Fibroblast of lung (primary cell): Measurements from ENCODE around the gene GNAI1. TPM values are rescaled to one million over a fixed set of nuclear protein-coding genes. Genes with fewer than 3 reads are reported as not detected.

ENCODE experiments used
- DNase-seq, 2 donors: peaks; one replicate each; pipeline versions ENCODE4 v3.0.0 to v3.0.0-alpha.2; 2010; ENCODE audit warnings: low read depth in 2 of 2
- H2AFZ ChIP-seq: 2 replicates; pipeline ENCODE4 v1.5.1; 2012; ENCODE audit warnings: low read length, control low read depth, inconsistent platforms
- H3K27ac ChIP-seq: 2 replicates; pipeline ENCODE4 v1.5.1; 2011; ENCODE audit warnings: low read length, control low read depth; ENCODE audit not compliant: insufficient read depth
- H3K27me3 ChIP-seq: 2 replicates; pipeline ENCODE4 v1.5.1; 2011; ENCODE audit warnings: mild to moderate bottlenecking, low read length; ENCODE audit not compliant: control insufficient read depth, insufficient read depth
- H3K36me3 ChIP-seq: 2 replicates; pipeline ENCODE4 v1.5.1; 2011; ENCODE audit warnings: low read length; ENCODE audit not compliant: control insufficient read depth, insufficient read depth
- H3K4me1 ChIP-seq: 2 replicates; pipeline ENCODE4 v1.5.1; 2011; ENCODE audit warnings: low read length; ENCODE audit not compliant: control insufficient read depth, insufficient read depth; ENCODE audit errors: extremely low read depth
- H3K4me2 ChIP-seq: 2 replicates; pipeline ENCODE4 v1.5.1; 2011; ENCODE audit warnings: low read length, control low read depth; ENCODE audit not compliant: insufficient read depth; ENCODE audit errors: extremely low read depth
- H3K4me3 ChIP-seq, 4 experiments: fragments of 200-600 bp in 1 of 4; sonication (generic) in 1 of 4; replicated peaks in 1 of 4; 2 replicates each; pipeline ENCODE4 v1.5.1; 2011 to 2016; ENCODE audit warnings: low read length in 4 of 4, low read depth in 3 of 4, mild to moderate bottlenecking in 3 of 4, control low read depth in 2 of 4, inconsistent platforms in 1 of 4, mixed read lengths in 1 of 4; ENCODE audit not compliant: insufficient read depth in 1 of 4; ENCODE audit errors: control extremely low read depth in 1 of 4
- H3K79me2 ChIP-seq: 2 replicates; pipeline ENCODE4 v1.5.1; 2012; ENCODE audit warnings: mild to moderate bottlenecking, low read length, inconsistent platforms; ENCODE audit not compliant: control insufficient read depth, insufficient read depth
- H3K9ac ChIP-seq: 2 replicates; pipeline ENCODE4 v1.5.1; 2011; ENCODE audit warnings: mild to moderate bottlenecking, low read length, control low read depth; ENCODE audit not compliant: insufficient read depth
- H3K9me3 ChIP-seq: 2 replicates; pipeline ENCODE4 v1.5.1; 2012; ENCODE audit warnings: low read depth, low read length; ENCODE audit not compliant: control insufficient read depth, insufficient read depth
- H4K20me1 ChIP-seq: 2 replicates; pipeline ENCODE4 v1.5.1; 2011; ENCODE audit warnings: low read length; ENCODE audit not compliant: control insufficient read depth, insufficient read depth; ENCODE audit errors: extremely low read depth
- EZH2 ChIP-seq: IDR thresholded peaks from 2 replicates; pipeline ENCODE4 v1.5.1; 2012; ENCODE audit warnings: low read length, control low read depth, mild to moderate bottlenecking; ENCODE audit errors: missing control alignments
- polyA plus RNA-seq, 2 donors: library from polyadenylated mRNA; depleted of rRNA in 1 of 2; stranded (reverse) in 1 of 2; unstranded in 1 of 2; fragments of >200 nt; gene quantifications; 2 replicates each; pipeline ENCODE4 v1.2.1, GENCODE V29; 2011 to 2012; ENCODE audit warnings: missing spikeins in 1 of 2
- total RNA-seq: library from RNA; depleted of rRNA; stranded (reverse); fragments of >200 nt; gene quantifications from 2 replicates; pipeline ENCODE4 v1.2.1, GENCODE V29; 2014
- TF ChIP-seq, protein P1 (sequence below), 2 donors: IDR thresholded peaks in 1 of 2; conservative IDR thresholded peaks in 1 of 2; 1 replicate in 1 of 2; 2 replicates in 1 of 2; pipeline ENCODE4 v1.5.1; 2011 to 2012; ENCODE audit warnings: low read length in 2 of 2, control low read depth in 1 of 2, inconsistent platforms in 1 of 2, low read depth in 1 of 2, mild to moderate bottlenecking in 1 of 2

Gene GNAI1
- total and polyA plus RNA-seq, 2 donors (not counting 1 experiment from before 2014, with no cell fraction given), result 68.9 to 81.8 TPM

DNA sequence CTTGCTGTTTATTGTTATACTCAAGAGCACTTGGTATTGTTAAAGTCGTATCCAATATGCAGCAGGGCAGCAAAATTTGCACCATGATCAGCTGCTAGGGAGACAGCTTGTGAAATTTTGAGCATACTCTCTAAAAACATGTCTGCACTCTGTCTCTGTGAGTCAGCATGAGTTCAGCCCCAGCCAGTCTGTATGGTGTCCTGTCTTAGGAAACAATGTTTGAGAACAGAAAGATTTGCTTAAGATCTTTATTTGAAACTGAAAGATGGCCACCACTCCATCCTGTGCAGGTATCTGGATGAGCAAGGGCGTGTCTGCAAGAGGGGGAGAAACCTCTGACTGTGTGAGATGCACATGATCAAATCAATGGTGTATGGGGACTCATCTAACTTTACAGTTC, 97.1 kb downstream of the GNAI1 start:
- Histone ChIP-seq H3K79me2 (no peaks in the 10 kb centered on the region), H3K4me1 (peaks cover 3% of the 10 kb centered on the region), H3K27ac (no peak overlapping the region), H3K27me3 (no peaks in the 10 kb centered on the region), H4K20me1 (no peaks in the 10 kb centered on the region), H3K9me3 (no peaks in the 10 kb centered on the region), H2AFZ (peak overlapping the region; percentile 65), H3K9ac (no peak overlapping the region), H3K36me3 (no peaks in the 10 kb centered on the region), H3K4me3 (no peak overlapping the region), H3K4me2 (no peak overlapping the region)
- TF ChIP-seq, protein P1, sequence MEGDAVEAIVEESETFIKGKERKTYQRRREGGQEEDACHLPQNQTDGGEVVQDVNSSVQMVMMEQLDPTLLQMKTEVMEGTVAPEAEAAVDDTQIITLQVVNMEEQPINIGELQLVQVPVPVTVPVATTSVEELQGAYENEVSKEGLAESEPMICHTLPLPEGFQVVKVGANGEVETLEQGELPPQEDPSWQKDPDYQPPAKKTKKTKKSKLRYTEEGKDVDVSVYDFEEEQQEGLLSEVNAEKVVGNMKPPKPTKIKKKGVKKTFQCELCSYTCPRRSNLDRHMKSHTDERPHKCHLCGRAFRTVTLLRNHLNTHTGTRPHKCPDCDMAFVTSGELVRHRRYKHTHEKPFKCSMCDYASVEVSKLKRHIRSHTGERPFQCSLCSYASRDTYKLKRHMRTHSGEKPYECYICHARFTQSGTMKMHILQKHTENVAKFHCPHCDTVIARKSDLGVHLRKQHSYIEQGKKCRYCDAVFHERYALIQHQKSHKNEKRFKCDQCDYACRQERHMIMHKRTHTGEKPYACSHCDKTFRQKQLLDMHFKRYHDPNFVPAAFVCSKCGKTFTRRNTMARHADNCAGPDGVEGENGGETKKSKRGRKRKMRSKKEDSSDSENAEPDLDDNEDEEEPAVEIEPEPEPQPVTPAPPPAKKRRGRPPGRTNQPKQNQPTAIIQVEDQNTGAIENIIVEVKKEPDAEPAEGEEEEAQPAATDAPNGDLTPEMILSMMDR (conservative IDR thresholded peaks at IDR 0.05 in 1 of 2, IDR thresholded peaks at IDR 0.05 in 1 of 2; ENCODE audit: low read depth in 1 of 2, low read length in 2 of 2), result no peak
- no peak for TF ChIP-seq EZH2
- DNase-seq, result peak; percentile 48 to 58

DNA sequence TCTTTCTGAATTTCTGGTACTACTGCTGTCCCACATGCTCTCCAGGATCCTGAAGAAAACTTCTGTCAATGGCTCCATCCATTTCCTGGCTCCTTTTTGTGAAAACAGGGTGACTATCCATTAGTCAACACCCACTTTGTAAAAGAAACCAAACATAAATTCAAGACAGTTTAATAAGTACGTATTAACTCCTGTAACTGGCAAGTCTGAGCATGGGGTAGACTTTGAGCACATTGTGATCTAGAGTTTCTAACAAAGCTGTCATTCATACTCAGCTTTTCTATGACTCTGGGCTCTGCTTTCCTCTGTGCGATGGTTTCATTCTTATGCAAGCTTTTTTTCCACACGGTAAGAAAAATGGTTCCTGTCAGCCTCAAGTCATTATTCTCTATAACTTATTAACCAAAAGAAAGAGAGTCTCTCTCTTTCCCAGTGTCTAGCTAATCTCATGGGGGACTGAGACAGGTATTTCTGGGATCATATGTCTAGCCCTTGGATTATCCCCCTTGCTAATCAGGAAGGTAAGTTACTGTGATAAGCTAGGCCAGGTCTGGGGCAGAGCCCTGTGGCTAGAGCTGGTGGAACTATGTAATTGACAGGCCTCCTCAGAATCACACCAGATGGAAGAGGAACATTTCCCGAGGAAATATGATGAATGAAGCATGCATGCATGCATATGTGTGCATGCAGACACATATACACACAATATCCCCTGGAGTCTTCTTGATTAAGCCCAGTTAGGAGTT, 98.5 kb downstream of the GNAI1 start:
- Histone ChIP-seq H3K4me3 (no peak overlapping the region), H3K27me3 (no peaks in the 10 kb centered on the region), H3K4me1 (peaks cover 3% of the 10 kb centered on the region), H3K9ac (no peak overlapping the region), H3K36me3 (no peaks in the 10 kb centered on the region), H3K79me2 (no peaks in the 10 kb centered on the region), H4K20me1 (no peaks in the 10 kb centered on the region), H2AFZ (no peak overlapping the region), H3K4me2 (no peak overlapping the region), H3K27ac (no peak overlapping the region), H3K9me3 (no peaks in the 10 kb centered on the region)
- TF ChIP-seq, protein P1 (conservative IDR thresholded peaks at IDR 0.05 in 1 of 2, IDR thresholded peaks at IDR 0.05 in 1 of 2; ENCODE audit: low read depth in 1 of 2, low read length in 2 of 2), result no peak
- no peak for TF ChIP-seq EZH2
- DNase-seq, result no peak

DNA sequence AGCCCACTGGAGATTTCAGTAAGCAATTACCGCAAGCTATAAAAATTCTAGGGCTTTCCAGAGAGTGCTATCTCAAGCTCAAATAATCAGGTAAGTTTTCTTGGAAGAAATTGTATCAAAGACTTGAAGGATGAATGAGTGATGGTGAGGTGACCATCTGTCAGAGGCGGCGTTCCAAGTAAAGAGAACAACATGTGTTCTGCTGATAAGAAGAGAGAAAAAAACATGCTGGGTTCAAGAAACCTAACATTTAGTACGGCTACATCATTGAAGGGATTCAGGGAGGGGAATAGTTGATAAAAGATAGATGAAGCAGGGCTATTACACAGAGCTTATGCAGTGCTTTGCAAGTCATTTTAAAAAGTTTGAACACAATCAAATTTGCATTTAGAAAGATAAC, 100.7 kb downstream of the GNAI1 start:
- H3K79me2 ChIP-seq, result no peaks in the 10 kb centered on the region
- H3K27ac ChIP-seq, result no peak overlapping the region
- H3K4me3 ChIP-seq, result no peak overlapping the region
- no peaks in the 10 kb centered on the region for H3K9me3 ChIP-seq
- H3K27me3 ChIP-seq, result no peaks in the 10 kb centered on the region
- peaks cover 3% of the 10 kb centered on the region for H3K4me1 ChIP-seq
- no peak for DNase-seq
- H3K4me2 ChIP-seq, result no peak overlapping the region
- no peak for TF ChIP-seq EZH2
- TF ChIP-seq, protein P1 (conservative IDR thresholded peaks at IDR 0.05 in 1 of 2, IDR thresholded peaks at IDR 0.05 in 1 of 2; ENCODE audit: low read depth in 1 of 2, low read length in 2 of 2), result no peak
- H3K36me3 ChIP-seq, result no peaks in the 10 kb centered on the region
- no peak overlapping the region for H2AFZ ChIP-seq
- no peaks in the 10 kb centered on the region for H4K20me1 ChIP-seq
- no peak overlapping the region for H3K9ac ChIP-seq
